Erythroblast (primary cell): Measurements from ENCODE around the gene GLIPR1.
"Not testable (repeated sequence)": the region's sequence is repeated elsewhere in the genome, so short reads cannot be mapped to it uniquely, and the experiment has no call there.

Experiments used
- DNase-seq, 2 experiments: peaks; one replicate each; lab custom pipeline; 2025; lab: John Stamatoyannopoulos, UW
- GATA1 ChIP-seq: IDR thresholded peaks from 2 replicates; pipeline ENCODE4 v1.6.1; 2011; ENCODE audit warnings: low read depth, mild to moderate bottlenecking, control low read depth, low read length, moderate library complexity
- POLR2A ChIP-seq: IDR thresholded peaks from 2 replicates; pipeline ENCODE4 v1.6.1; 2011; ENCODE audit warnings: mild to moderate bottlenecking, low read length

GLIPR1 gene

DNA sequence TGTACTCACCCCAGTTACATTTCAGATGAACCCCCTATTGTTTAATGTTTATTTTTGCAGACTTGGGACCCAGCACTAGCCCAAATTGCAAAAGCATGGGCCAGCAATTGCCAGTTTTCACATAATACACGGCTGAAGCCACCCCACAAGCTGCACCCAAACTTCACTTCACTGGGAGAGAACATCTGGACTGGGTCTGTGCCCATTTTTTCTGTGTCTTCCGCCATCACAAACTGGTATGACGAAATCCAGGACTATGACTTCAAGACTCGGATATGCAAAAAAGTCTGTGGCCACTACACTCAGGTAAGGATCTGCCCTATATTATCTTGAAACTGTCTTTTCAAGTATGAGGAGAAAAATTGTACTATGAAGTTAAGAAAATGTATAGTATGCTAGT is 1.2 kb downstream of the GLIPR1 start:
- TF ChIP-seq POLR2A, result no peak
- TF ChIP-seq GATA1, result no peak
- DNase-seq, result no peak

DNA sequence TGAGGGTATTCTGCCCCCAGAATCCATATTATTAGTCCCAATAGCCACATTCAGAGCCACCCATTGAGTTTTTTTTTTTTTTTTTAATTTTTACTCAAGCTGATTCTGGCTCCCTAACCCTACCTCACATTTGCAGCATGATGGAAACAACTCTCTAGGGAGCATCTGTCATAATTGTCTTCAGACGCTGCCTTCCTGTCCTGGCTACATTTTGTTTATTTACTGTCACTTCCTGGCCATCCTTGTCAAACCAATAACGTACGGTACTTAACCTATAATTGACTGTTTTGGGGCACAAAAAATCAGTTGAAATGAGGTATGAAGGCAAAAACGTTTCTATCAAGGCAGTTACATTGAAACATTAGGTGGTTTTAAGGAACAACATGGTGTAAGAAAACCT is 2.1 kb downstream of the GLIPR1 start:
- TF ChIP-seq POLR2A (no peak), GATA1 (no peak)
- no peak for DNase-seq

DNA sequence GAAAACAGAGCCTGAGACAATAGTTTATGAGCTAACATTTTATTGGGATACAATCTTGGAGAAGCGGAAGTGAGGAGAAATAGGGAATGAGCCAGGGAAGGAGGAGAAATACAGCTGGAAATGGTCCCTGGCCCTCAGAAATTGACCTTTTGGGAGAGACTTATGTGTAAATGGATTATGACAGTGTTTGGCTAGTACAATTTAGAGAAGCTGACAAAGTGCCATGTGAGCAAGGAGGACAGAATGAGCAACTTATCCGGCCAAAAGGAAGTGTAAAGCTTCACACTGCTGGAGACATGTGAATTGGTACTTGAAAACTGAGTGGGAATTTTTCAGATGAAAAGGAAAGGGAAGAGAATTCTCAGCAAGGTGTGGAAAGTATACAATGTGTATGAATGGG is 2.9 kb downstream of the GLIPR1 start:
- DNase-seq, result no peak
- TF ChIP-seq GATA1, result no peak
- no peak for TF ChIP-seq POLR2A

- DNase-seq, result not testable (repeated sequence)
These were observed 3.9 kb downstream of the GLIPR1 start for GRCh38 chr12:75484450-75484849.

- no peak for DNase-seq
- TF ChIP-seq GATA1 (no peak), POLR2A (no peak)
These were observed 6.8 kb downstream of the GLIPR1 start for GRCh38 chr12:75487308-75487707.

GRCh38 chr12:75488553-75488952 is 8.0 kb downstream of the GLIPR1 start:
- peak; percentile 24 to 31 for DNase-seq
- TF ChIP-seq GATA1, result no peak
- TF ChIP-seq POLR2A, result no peak

GRCh38 chr12:75489187-75489586 is 8.6 kb downstream of the GLIPR1 start:
- no peak for DNase-seq
- TF ChIP-seq POLR2A (no peak), GATA1 (no peak)

DNA sequence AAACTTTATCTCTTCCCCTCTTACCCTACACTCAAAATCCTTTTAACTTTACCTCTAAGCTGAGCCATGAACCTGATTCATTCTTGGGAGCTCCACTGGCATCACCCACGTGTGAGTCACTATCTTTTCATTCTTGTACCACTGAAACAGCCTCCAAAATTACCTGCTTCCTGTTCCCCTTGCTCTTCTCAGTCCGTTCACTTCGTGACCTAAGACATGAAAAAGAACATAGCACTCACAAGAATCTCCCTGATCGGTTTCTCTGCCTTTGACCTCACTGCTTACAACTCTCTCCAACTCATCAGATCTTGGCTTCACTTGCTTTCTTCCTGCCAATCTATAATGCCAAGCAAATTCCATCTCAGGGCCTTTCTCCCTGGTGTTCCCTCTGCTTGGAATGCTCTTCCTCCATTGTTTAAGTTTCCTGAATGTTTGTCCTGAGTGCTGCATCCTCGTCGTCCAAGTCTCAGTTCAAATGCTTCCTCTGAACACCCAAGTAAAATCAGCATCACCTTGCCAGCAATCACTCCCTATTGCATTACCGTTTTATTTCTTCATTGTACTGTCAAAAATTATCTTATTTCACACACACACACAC is 9.2 kb downstream of the GLIPR1 start:
- no peak for TF ChIP-seq GATA1
- no peak for TF ChIP-seq POLR2A
- DNase-seq, result no peak

- DNase-seq, result no peak
- TF ChIP-seq POLR2A (no peak), GATA1 (no peak)
These were observed 10.6 kb downstream of the GLIPR1 start for GRCh38 chr12:75491169-75491568.

DNA sequence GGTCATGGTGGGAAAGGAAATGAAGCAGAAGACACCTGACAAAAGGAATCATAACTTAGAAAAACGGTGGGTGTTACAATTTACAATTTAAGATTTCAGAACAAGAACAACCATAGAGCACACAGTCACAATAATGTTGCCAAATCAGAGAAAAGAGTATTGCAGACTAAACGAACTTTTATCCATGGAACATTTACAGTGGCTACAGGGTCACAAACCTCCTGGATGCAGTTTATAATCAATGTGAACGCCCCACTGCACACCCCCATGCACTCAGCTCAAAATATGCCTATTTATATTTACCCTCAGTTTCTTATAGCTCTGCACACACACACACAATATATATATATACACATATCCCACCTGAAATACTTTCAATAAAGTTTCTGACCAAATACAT is 22.9 kb downstream of the GLIPR1 start:
- no peak for TF ChIP-seq POLR2A
- no peak for TF ChIP-seq GATA1
- DNase-seq, result no peak

GRCh38 chr12:75503866-75504265 is 23.3 kb downstream of the GLIPR1 start:
- no peak for DNase-seq
- no peak for TF ChIP-seq POLR2A
- TF ChIP-seq GATA1, result no peak

- TF ChIP-seq POLR2A (no peak), GATA1 (no peak)
- DNase-seq, result peak; percentile 27 to 38
These were observed 25.3 kb downstream of the GLIPR1 start for GRCh38 chr12:75505706-75506312.

DNA sequence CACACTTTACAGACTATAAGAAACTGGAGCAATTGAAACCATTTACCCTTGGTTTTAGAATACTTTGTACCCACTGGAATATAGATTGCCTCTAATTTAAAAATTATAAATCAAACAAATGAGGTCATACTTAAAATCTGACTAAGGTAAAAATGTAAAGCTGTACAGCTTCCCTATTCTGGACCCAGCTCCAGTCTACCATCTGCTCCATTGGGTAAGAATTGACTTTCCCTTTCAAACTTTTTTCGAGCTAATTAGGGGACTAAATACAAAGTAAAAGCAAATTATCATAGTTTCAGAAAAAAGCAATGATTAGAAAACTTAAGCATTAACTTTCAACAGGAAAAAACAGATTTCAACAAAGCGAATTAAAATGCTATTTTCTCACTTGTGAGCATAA is 26.5 kb downstream of the GLIPR1 start:
- no peak for TF ChIP-seq GATA1
- TF ChIP-seq POLR2A, result no peak
- no peak for DNase-seq

- TF ChIP-seq POLR2A (no peak), GATA1 (no peak)
- DNase-seq, result no peak
These were observed 27.6 kb downstream of the GLIPR1 start for GRCh38 chr12:75508159-75508558.

- TF ChIP-seq GATA1 (no peak), POLR2A (no peak)
- no peak for DNase-seq
These were observed 29.1 kb downstream of the GLIPR1 start for GRCh38 chr12:75509621-75510020.
